K562 (cell line): Measurements from ENCODE around the gene LAX1. TPM values are rescaled to one million over a fixed set of nuclear protein-coding genes. Genes with fewer than 3 reads are reported as not detected.

Source experiments
- FOXJ3 ChIP-seq: sonication (generic); formaldehyde crosslinking; IDR thresholded peaks from 2 replicates; pipeline ENCODE4 v1.4.0; 2020; ENCODE audit warnings: mild to moderate bottlenecking, missing genetic modification reagents
- GABPA ChIP-seq: fragments of 200-800 bp; sonication (Bioruptor generic); conservative IDR thresholded peaks from 2 replicates; pipeline ENCODE4 v1.6.1; 2016; ENCODE audit warnings: low read depth, missing genetic modification characterization, missing compliant biosample characterization
- MAFG ChIP-seq: fragments of 450-650 bp; conservative IDR thresholded peaks from 2 replicates; pipeline ENCODE4 v1.6.1; 2016; ENCODE audit warnings: missing genetic modification characterization, missing compliant biosample characterization
- MAFK ChIP-seq: IDR thresholded peaks from 2 replicates; pipeline ENCODE4 v1.6.1; 2011; ENCODE audit warnings: low read length, improper control_type of control experiment
- MAX ChIP-seq: sonication (generic); formaldehyde crosslinking; IDR thresholded peaks from 2 replicates; pipeline ENCODE4 v1.9.0; 2022; ENCODE audit warnings: mild to moderate bottlenecking, missing genetic modification reagents
- MCM7 ChIP-seq, 2 experiments: fragments of 450-650 bp; IDR thresholded peaks; 2 replicates each; pipeline ENCODE4 v1.6.1; 2016 to 2018
- MTA1 ChIP-seq: fragments of 450-650 bp; IDR thresholded peaks from 2 replicates; pipeline ENCODE4 v1.6.1; 2017; ENCODE audit warnings: borderline replicate concordance
- NFIC ChIP-seq: fragments of 450-650 bp; IDR thresholded peaks from 2 replicates; pipeline ENCODE4 v1.6.1; 2017; ENCODE audit warnings: mild to moderate bottlenecking, inconsistent platforms
- PKNOX1 ChIP-seq: fragments of 450-650 bp; IDR thresholded peaks from 2 replicates; pipeline ENCODE4 v1.6.1; 2016
- POLR3G ChIP-seq: IDR thresholded peaks from 2 replicates; pipeline ENCODE4 v1.6.1; 2011; ENCODE audit not compliant: insufficient read length, insufficient replicate concordance; ENCODE audit errors: extremely low read depth
- PRMT5 ChIP-seq: sonication (generic); formaldehyde crosslinking; IDR thresholded peaks from 2 replicates; pipeline ENCODE4 v1.5.0; 2020; ENCODE audit warnings: missing genetic modification reagents
- PRPF4 ChIP-seq: fragments of 200-400 bp; formaldehyde crosslinking; IDR thresholded peaks from one replicate; pipeline ENCODE4 v1.6.1; 2017; ENCODE audit warnings: low read length, low read depth, mild to moderate bottlenecking; ENCODE audit not compliant: insufficient read depth, poor library complexity, severe bottlenecking
- SAFB ChIP-seq: fragments of 200-400 bp; formaldehyde crosslinking; IDR thresholded peaks from 2 replicates; pipeline ENCODE4 v1.6.1; 2017; ENCODE audit warnings: low read depth, low read length, borderline replicate concordance
- ZNF282 ChIP-seq: sonication (generic); formaldehyde crosslinking; IDR thresholded peaks from 2 replicates; pipeline ENCODE4 v1.8.1; 2023; ENCODE audit warnings: missing genetic modification reagents
- ZNF445 ChIP-seq: fragments of 250-450 bp; sonication (Bioruptor Pico); IDR thresholded peaks from 2 replicates; pipeline ENCODE4 v1.4.0; 2020; ENCODE audit warnings: low read depth, mild to moderate bottlenecking, moderate library complexity
- ZNF586 ChIP-seq: fragments of 450-650 bp; formaldehyde crosslinking; conservative IDR thresholded peaks from 2 replicates; pipeline ENCODE4 v1.4.0; 2020; ENCODE audit warnings: mild to moderate bottlenecking, moderate library complexity
- ZNF76 ChIP-seq: fragments of 250-450 bp; sonication (Bioruptor Pico); IDR thresholded peaks from 2 replicates; pipeline ENCODE4 v1.4.0; 2020; ENCODE audit warnings: mild to moderate bottlenecking, moderate library complexity, borderline replicate concordance
- polyA plus RNA-seq, 8 experiments: library from polyadenylated mRNA; depleted of rRNA in 4 of 8; stranded (reverse) in 5 of 8; unstranded in 3 of 8; fragments of >200 nt; fragmentation: Nextera tagmentation in 2 of 8; fragmentation: Illumina TruSeq in 1 of 8; extraction: Ambion mirVana in 2 of 8; extraction: Trizol in 1 of 8; gene quantifications; 2 replicates each; pipeline versions ENCODE4 v1.2.1 to v1.2.3, GENCODE V29; 2011 to 2014; ENCODE audit warnings: inconsistent platforms in 1 of 8, missing spikeins in 1 of 8
- total RNA-seq, 7 experiments: library from RNA; depleted of rRNA in 6 of 7; stranded (reverse); fragments of >200 nt in 6 of 7; fragmentation: Illumina TruSeq in 2 of 7; extraction: Trizol in 2 of 7; gene quantifications; 2 replicates each; pipeline versions ENCODE4 v1.2.1 to v1.2.3, GENCODE V29; 2011 to 2021; ENCODE audit warnings: low replicate concordance in 1 of 7
- TF ChIP-seq, protein P1 (sequence below): fragments of 250-450 bp; sonication (Bioruptor Pico); IDR thresholded peaks from 2 replicates; pipeline ENCODE4 v1.8.0; 2021; ENCODE audit warnings: moderate library complexity, mild to moderate bottlenecking, inconsistent platforms
- TF ChIP-seq, protein P2 (sequence below): fragments of 450-650 bp; formaldehyde crosslinking; IDR thresholded peaks from 2 replicates; pipeline ENCODE4 v1.4.0; 2022; ENCODE audit warnings: mild to moderate bottlenecking, moderate library complexity
- TF ChIP-seq, protein P3 (sequence below): fragments of 450-650 bp; formaldehyde crosslinking; IDR thresholded peaks from 2 replicates; pipeline ENCODE4 v1.4.0; 2020; ENCODE audit warnings: mild to moderate bottlenecking, moderate library complexity
- TF ChIP-seq, protein P4 (sequence below): fragments of 450-650 bp; IDR thresholded peaks from 2 replicates; pipeline ENCODE4 v1.6.1; 2018; ENCODE audit warnings: mild to moderate bottlenecking, low read depth; ENCODE audit not compliant: partially characterized antibody

Gene LAX1
- total and polyA plus RNA-seq, 9 of the 15 experiments (the other 6 are each of a cell fraction or from before 2014, with no cell fraction given): not detected

- TF ChIP-seq SAFB (no peak), PRPF4 (peak; percentile 93), MAFK (no peak), PKNOX1 (no peak), MAX (peak; percentile 77), ZNF76 (CRISPR knock-in tag) (peak; percentile 75; the same call in 1 of the 2 replicates), ZNF445 (CRISPR knock-in tag) (no peak), MTA1 (peak; percentile 20; the same call in 1 of the 2 replicates), GABPA (tag) (peak; percentile 85), POLR3G (no peak), MAFG (tag) (no peak), NFIC (peak; percentile 48), ZNF282 (CRISPR knock-in tag) (no peak), PRMT5 (CRISPR knock-in tag) (peak; percentile 18), ZNF586 (CRISPR knock-in tag) (no peak), MCM7 (IDR thresholded peaks at IDR 0.05) (no peak), FOXJ3 (CRISPR knock-in tag) (no peak)
- TF ChIP-seq, protein P1, sequence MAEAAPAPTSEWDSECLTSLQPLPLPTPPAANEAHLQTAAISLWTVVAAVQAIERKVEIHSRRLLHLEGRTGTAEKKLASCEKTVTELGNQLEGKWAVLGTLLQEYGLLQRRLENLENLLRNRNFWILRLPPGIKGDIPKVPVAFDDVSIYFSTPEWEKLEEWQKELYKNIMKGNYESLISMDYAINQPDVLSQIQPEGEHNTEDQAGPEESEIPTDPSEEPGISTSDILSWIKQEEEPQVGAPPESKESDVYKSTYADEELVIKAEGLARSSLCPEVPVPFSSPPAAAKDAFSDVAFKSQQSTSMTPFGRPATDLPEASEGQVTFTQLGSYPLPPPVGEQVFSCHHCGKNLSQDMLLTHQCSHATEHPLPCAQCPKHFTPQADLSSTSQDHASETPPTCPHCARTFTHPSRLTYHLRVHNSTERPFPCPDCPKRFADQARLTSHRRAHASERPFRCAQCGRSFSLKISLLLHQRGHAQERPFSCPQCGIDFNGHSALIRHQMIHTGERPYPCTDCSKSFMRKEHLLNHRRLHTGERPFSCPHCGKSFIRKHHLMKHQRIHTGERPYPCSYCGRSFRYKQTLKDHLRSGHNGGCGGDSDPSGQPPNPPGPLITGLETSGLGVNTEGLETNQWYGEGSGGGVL (CRISPR knock-in tag): no peak
- TF ChIP-seq, protein P2, sequence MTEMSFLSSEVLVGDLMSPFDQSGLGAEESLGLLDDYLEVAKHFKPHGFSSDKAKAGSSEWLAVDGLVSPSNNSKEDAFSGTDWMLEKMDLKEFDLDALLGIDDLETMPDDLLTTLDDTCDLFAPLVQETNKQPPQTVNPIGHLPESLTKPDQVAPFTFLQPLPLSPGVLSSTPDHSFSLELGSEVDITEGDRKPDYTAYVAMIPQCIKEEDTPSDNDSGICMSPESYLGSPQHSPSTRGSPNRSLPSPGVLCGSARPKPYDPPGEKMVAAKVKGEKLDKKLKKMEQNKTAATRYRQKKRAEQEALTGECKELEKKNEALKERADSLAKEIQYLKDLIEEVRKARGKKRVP (CRISPR knock-in tag): no peak
- TF ChIP-seq, protein P3, sequence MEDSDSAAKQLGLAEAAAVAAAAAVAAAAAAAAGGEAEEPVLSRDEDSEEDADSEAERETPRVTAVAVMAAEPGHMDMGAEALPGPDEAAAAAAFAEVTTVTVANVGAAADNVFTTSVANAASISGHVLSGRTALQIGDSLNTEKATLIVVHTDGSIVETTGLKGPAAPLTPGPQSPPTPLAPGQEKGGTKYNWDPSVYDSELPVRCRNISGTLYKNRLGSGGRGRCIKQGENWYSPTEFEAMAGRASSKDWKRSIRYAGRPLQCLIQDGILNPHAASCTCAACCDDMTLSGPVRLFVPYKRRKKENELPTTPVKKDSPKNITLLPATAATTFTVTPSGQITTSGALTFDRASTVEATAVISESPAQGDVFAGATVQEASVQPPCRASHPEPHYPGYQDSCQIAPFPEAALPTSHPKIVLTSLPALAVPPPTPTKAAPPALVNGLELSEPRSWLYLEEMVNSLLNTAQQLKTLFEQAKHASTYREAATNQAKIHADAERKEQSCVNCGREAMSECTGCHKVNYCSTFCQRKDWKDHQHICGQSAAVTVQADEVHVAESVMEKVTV (CRISPR knock-in tag): 0 out of 2 replicates have a peak, but pooled peaks have one; percentile 8
- TF ChIP-seq, protein P4, sequence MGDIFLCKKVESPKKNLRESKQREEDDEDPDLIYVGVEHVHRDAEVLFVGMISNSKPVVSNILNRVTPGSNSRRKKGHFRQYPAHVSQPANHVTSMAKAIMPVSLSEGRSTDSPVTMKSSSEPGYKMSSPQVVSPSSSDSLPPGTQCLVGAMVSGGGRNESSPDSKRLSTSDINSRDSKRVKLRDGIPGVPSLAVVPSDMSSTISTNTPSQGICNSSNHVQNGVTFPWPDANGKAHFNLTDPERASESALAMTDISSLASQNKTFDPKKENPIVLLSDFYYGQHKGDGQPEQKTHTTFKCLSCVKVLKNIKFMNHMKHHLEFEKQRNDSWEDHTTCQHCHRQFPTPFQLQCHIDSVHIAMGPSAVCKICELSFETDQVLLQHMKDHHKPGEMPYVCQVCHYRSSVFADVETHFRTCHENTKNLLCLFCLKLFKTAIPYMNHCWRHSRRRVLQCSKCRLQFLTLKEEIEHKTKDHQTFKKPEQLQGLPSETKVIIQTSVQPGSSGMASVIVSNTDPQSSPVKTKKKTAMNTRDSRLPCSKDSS: no peak
These were observed 30.7 kb downstream of the LAX1 start, which contains the start of the genes ZBED6 and ZC3H11A (continued) for GRCh38 chr1:203795441-203796235.
